ENCODE results near the gene SMIM24. TPM values are rescaled to one million over a fixed set of nuclear protein-coding genes. Genes with fewer than 3 reads are reported as not detected.
A peak's percentile ranks its signal among the peaks of the same experiment; 100 is the strongest.

Gene SMIM24
- total and polyA plus RNA-seq, 9 of the 15 experiments (the other 6 are each of a cell fraction or from before 2014, with no cell fraction given): 0.45 to 12.3 (median 1.4) TPM; not detected in 1

DNA sequence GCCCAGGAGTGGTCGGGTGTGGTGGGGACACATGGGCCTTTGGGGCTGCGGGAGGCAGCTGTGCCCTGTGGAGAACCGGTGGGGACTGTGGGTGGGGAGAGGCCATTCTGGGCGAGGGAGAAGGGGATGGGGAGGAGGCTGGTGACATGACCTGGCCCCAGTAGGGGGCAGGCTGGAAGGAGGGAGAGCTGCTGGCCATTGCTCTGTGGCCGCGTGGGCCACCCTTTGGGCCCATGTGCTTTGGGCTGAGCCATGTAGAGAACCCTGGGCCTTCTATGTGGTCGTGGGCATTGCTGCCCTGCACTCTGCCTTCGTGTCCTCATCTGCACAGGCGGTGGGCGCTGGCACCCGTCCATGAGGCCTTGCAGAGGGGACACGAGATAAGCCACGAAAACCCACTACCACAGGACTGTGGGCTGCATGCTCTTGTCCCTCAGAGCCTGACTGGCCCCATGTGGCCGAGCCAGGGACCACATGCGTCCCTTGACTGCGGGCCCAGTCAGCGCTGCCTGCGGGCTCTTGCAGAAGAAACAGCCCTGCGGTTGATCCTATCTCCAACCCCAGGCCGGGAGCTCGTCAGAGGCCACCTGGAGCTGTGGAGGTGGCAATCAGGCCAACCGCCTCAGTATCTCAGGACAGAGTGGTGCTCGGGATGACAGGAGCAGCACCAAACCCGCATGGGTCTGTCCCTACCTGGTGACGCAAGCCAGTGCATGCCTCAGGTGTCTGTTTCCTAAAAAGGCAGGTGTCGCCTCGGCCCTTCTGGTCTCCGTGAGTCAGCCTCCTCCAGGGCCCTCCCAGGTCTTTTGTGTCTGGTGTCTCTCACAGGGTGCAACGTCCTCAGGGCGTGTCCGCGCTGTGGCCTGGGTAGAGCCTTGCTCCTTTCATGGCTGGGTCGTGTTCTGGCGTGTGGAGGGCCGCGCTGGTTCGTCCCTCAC is 40.1 kb upstream of the SMIM24 start (continued):
- TF ChIP-seq, protein P1, sequence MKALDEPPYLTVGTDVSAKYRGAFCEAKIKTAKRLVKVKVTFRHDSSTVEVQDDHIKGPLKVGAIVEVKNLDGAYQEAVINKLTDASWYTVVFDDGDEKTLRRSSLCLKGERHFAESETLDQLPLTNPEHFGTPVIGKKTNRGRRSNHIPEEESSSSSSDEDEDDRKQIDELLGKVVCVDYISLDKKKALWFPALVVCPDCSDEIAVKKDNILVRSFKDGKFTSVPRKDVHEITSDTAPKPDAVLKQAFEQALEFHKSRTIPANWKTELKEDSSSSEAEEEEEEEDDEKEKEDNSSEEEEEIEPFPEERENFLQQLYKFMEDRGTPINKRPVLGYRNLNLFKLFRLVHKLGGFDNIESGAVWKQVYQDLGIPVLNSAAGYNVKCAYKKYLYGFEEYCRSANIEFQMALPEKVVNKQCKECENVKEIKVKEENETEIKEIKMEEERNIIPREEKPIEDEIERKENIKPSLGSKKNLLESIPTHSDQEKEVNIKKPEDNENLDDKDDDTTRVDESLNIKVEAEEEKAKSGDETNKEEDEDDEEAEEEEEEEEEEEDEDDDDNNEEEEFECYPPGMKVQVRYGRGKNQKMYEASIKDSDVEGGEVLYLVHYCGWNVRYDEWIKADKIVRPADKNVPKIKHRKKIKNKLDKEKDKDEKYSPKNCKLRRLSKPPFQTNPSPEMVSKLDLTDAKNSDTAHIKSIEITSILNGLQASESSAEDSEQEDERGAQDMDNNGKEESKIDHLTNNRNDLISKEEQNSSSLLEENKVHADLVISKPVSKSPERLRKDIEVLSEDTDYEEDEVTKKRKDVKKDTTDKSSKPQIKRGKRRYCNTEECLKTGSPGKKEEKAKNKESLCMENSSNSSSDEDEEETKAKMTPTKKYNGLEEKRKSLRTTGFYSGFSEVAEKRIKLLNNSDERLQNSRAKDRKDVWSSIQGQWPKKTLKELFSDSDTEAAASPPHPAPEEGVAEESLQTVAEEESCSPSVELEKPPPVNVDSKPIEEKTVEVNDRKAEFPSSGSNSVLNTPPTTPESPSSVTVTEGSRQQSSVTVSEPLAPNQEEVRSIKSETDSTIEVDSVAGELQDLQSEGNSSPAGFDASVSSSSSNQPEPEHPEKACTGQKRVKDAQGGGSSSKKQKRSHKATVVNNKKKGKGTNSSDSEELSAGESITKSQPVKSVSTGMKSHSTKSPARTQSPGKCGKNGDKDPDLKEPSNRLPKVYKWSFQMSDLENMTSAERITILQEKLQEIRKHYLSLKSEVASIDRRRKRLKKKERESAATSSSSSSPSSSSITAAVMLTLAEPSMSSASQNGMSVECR (CRISPR knock-in tag; IDR thresholded peaks at IDR 0.05): peak; percentile 65
- TF ChIP-seq MECOM (CRISPR knock-in tag; IDR thresholded peaks at IDR 0.05) (no peak), FOXJ3 (CRISPR knock-in tag; IDR thresholded peaks at IDR 0.05) (no peak), ZNF668 (CRISPR knock-in tag; IDR thresholded peaks at IDR 0.05) (no peak), SIRT6 (IDR thresholded peaks at IDR 0.05; ENCODE audit: low read depth, low read length) (no peak), DDX20 (tag; IDR thresholded peaks at IDR 0.05; ENCODE audit: low read depth) (no peak), ESRRB (CRISPR knock-in tag; IDR thresholded peaks at IDR 0.05; ENCODE audit: borderline replicate concordance) (no peak), CREB1 (IDR thresholded peaks at IDR 0.05) (peak; percentile 69; the same call in 1 of the 2 replicates), CREB1 (CRISPR knock-in tag; IDR thresholded peaks at IDR 0.05) (peak; percentile 87; the same call in 1 of the 2 replicates), ARNT (IDR thresholded peaks at IDR 0.05) (0 out of 4 replicates have a peak, but pooled peaks of 1 of the 2 experiments have one; percentile 26), ZBTB7A (IDR thresholded peaks at IDR 0.05; ENCODE audit: borderline replicate concordance, control insufficient read depth, low read depth, low read length) (peak; percentile 93), ZNF707 (CRISPR knock-in tag; conservative IDR thresholded peaks at IDR 0.05) (no peak), GABPA (tag; conservative IDR thresholded peaks at IDR 0.05; ENCODE audit: low read depth) (0 out of 2 replicates have a peak, but pooled peaks have one; percentile 14), PTRF (tag; IDR thresholded peaks at IDR 0.05) (no peak), ZBTB1 (CRISPR knock-in tag; IDR thresholded peaks at IDR 0.05; ENCODE audit: borderline replicate concordance, low read depth) (peak; percentile 94), ZNF121 (CRISPR knock-in tag; conservative IDR thresholded peaks at IDR 0.05) (peak; percentile 81), SMARCC2 (IDR thresholded peaks at IDR 0.05; ENCODE audit: low read depth) (no peak), CTBP1 (IDR thresholded peaks at IDR 0.05; ENCODE audit: borderline replicate concordance) (peak; percentile 96), MYC (IDR thresholded peaks at IDR 0.05; ENCODE audit: low read depth, low read length) (peak; percentile 97), MYC (CRISPR knock-in tag; IDR thresholded peaks at IDR 0.05; ENCODE audit: borderline replicate concordance, low read depth) (peak; percentile 94)
- TF ChIP-seq, protein P2, sequence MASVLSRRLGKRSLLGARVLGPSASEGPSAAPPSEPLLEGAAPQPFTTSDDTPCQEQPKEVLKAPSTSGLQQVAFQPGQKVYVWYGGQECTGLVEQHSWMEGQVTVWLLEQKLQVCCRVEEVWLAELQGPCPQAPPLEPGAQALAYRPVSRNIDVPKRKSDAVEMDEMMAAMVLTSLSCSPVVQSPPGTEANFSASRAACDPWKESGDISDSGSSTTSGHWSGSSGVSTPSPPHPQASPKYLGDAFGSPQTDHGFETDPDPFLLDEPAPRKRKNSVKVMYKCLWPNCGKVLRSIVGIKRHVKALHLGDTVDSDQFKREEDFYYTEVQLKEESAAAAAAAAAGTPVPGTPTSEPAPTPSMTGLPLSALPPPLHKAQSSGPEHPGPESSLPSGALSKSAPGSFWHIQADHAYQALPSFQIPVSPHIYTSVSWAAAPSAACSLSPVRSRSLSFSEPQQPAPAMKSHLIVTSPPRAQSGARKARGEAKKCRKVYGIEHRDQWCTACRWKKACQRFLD (CRISPR knock-in tag; IDR thresholded peaks at IDR 0.05): peak; percentile 94
- TF ChIP-seq, protein P3, sequence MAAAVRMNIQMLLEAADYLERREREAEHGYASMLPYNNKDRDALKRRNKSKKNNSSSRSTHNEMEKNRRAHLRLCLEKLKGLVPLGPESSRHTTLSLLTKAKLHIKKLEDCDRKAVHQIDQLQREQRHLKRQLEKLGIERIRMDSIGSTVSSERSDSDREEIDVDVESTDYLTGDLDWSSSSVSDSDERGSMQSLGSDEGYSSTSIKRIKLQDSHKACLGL (CRISPR knock-in tag; IDR thresholded peaks at IDR 0.05; ENCODE audit: borderline replicate concordance, poor library complexity, severe bottlenecking): no peak
